ENCODE results near the gene LMOD1. TPM values are rescaled to one million over a fixed set of nuclear protein-coding genes. Genes with fewer than 3 reads are reported as not detected.

Gene LMOD1
- total RNA-seq, 2 donors from 2014 or later: 112 to 190 TPM

- DNase-seq (ENCODE audit: low spot score): no peak
- Histone ChIP-seq H3K4me1 (replicated peaks) (no peaks in the 10 kb centered on the region), H3K4me3 (no peak overlapping the region), H3K27ac (no peak overlapping the region), H3K36me3 (no peaks in the 10 kb centered on the region), H3K27me3 (replicated peaks; ENCODE audit: insufficient read depth) (no peaks in the 10 kb centered on the region), H3K9me3 (no peaks in the 10 kb centered on the region)
- intact Hi-C loops (cut with DNase I): no loop called here
- no peak for TF ChIP-seq POLR2AphosphoS5 (IDR thresholded peaks at IDR 0.05)
- TF ChIP-seq POLR2A (IDR thresholded peaks at IDR 0.05): no peak
- no peak for TF ChIP-seq CTCF (IDR thresholded peaks at IDR 0.05)
Measured at GRCh38 chr1:201949491-201949890, 3.1 kb upstream of the LMOD1 start.

- intact Hi-C loops (cut with DNase I): loop anchor here (2.0 kb wide), 1 partner anchor 51 kb away; no protein-coding TSS in a partner anchor
- TF ChIP-seq POLR2A (IDR thresholded peaks at IDR 0.05) (no peak), CTCF (IDR thresholded peaks at IDR 0.05) (no peak), POLR2AphosphoS5 (IDR thresholded peaks at IDR 0.05) (no peak)
- H3K9me3 ChIP-seq: no peaks in the 10 kb centered on the region
- H3K27ac ChIP-seq: peak overlapping the region; percentile 74 to 80
- H3K4me3 ChIP-seq: no peak overlapping the region
- H3K4me1 ChIP-seq (replicated peaks): no peaks in the 10 kb centered on the region
- H3K27me3 ChIP-seq (replicated peaks; ENCODE audit: insufficient read depth): no peaks in the 10 kb centered on the region
- H3K36me3 ChIP-seq: no peaks in the 10 kb centered on the region
- no peak for DNase-seq (ENCODE audit: low spot score)
- WGBS: 36% methylated on average over 3 of the region's 3 CpGs
Measured at GRCh38 chr1:201947697-201948008, 1.3 kb upstream of the LMOD1 start.

- intact Hi-C loops (cut with DNase I): loop anchor here (2.0 kb wide), 1 partner anchor 49 kb away; no protein-coding TSS in a partner anchor
- Histone ChIP-seq H3K27me3 (replicated peaks; ENCODE audit: insufficient read depth) (no peaks in the 10 kb centered on the region), H3K27ac (peak overlapping the region; percentile 74 to 81), H3K4me3 (peak overlapping the region; percentile 32 to 40), H3K4me1 (replicated peaks) (no peaks in the 10 kb centered on the region), H3K36me3 (no peaks in the 10 kb centered on the region), H3K9me3 (no peaks in the 10 kb centered on the region)
- 11% methylated on average over 10 of the region's 10 CpGs for WGBS
- no peak for DNase-seq (ENCODE audit: low spot score)
- no peak for TF ChIP-seq CTCF (IDR thresholded peaks at IDR 0.05)
- TF ChIP-seq POLR2A (IDR thresholded peaks at IDR 0.05): no peak
- TF ChIP-seq POLR2AphosphoS5 (IDR thresholded peaks at IDR 0.05): no peak
Measured at GRCh38 chr1:201945863-201946223, 505 bp downstream of the LMOD1 start.

GRCh38 chr1:201945157-201945556 is 1.2 kb downstream of the LMOD1 start:
- WGBS: 46% methylated on average over 4 of the region's 4 CpGs
- Histone ChIP-seq H3K27me3 (replicated peaks; ENCODE audit: insufficient read depth) (no peaks in the 10 kb centered on the region), H3K36me3 (no peaks in the 10 kb centered on the region), H3K4me1 (replicated peaks) (no peaks in the 10 kb centered on the region), H3K27ac (peak overlapping the region; percentile 74 to 81), H3K9me3 (no peaks in the 10 kb centered on the region), H3K4me3 (peak overlapping the region; percentile 32 to 40)
- intact Hi-C loops (cut with DNase I): no loop called here
- TF ChIP-seq CTCF (IDR thresholded peaks at IDR 0.05) (peak in 1 of 4 experiments; percentile 8), POLR2A (IDR thresholded peaks at IDR 0.05) (no peak)
- no peak for DNase-seq (ENCODE audit: low spot score)

- H3K27ac ChIP-seq: peak overlapping the region; percentile 74 to 81
- no peak for DNase-seq (ENCODE audit: low spot score)
- H3K27me3 ChIP-seq (replicated peaks; ENCODE audit: insufficient read depth): no peaks in the 10 kb centered on the region
- H3K4me1 ChIP-seq (replicated peaks): no peaks in the 10 kb centered on the region
- peak overlapping the region; percentile 32 to 40 for H3K4me3 ChIP-seq
- intact Hi-C loops (cut with DNase I): no loop called here
- no peaks in the 10 kb centered on the region for H3K9me3 ChIP-seq
- TF ChIP-seq POLR2A (IDR thresholded peaks at IDR 0.05) (no peak), POLR2AphosphoS5 (IDR thresholded peaks at IDR 0.05) (no peak), CTCF (IDR thresholded peaks at IDR 0.05) (no peak)
- WGBS: 44% methylated on average over 2 of the region's 3 CpGs
- H3K36me3 ChIP-seq: no peaks in the 10 kb centered on the region
Measured at GRCh38 chr1:201944639-201945038, 1.7 kb downstream of the LMOD1 start.
